Kidney glomerular epithelial cell (primary cell): Measurements from ENCODE around the gene PCDHGA4.
"Not testable (repeated sequence)": the region's sequence is repeated elsewhere in the genome, so short reads cannot be mapped to it uniquely, and the experiment has no call there.

ENCODE experiments used
- DNase-seq: peaks from one replicate; lab custom pipeline; 2025; lab: John Stamatoyannopoulos, UW

Gene PCDHGA4

DNA sequence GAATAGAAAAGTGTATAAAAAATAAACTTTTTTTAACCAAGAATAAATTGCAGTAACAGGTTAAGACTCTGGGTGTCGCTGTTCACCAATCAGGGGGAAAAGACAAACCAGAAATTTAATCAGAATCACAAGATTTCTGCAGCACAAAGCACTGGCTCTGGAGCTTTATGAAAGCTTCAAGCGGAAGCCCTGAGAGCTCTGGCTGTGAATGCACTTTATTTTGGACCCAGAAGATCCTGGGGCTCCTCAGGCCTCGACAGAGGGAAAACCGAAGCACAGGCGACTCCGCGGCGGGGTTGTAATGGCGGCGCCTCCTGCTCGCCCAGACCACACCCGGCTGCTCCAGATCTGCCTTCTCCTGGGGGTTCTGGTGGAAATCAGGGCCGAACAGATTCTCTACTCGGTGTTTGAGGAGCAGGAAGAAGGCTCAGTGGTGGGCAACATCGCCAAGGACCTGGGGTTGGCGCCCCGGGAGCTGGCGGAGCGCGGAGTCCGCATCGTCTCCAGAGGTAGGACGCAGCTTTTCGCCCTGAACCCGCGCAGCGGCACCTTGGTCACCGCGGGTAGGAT is at the start of gene PCDHGA4:
Gene PCDHGA4, plus strand, starts transcription at position 122 of the 570 bp plus-strand sequence. Its CDS starts 87 bp downstream, at position 209.
- DNase-seq: no peak

DNA sequence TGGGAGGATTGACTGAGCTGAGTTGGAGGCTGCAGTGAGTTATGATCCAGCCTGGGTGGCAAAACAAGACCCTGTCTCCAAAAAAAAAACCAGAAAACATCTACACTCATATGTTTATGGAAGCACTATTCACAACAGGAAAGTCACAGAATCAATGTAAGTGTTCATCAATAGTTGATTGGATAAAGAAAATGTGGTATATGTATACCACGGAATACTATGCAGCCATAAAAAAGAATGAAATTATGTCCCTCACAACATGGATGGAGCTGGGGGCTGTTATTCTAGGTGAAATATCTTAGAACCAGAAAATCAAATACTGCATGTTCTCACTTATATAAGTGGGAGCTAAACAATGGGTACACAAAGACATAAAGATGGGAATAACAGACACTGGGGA is 48.2 kb upstream of the PCDHGA4 start:
- DNase-seq: no peak

DNA sequence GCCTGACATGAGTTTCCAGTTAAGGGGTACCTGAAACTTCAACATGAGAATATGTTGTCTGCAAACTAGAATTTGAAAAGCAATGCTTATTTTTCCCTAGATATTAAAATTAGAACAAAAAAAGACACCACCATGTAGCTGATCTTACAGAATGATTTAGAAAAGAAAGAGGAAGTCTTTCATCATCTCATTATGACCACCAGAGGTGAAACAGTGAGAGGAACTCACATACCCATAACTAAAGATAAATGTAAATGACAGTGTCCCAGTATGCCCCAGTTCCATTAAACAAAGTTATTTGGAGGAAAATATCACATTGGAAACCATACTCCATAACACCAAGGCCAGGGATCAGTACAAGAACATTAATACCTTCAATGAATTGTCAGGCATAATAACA is 41.1 kb upstream of the PCDHGA4 start:
- no peak for DNase-seq

DNA sequence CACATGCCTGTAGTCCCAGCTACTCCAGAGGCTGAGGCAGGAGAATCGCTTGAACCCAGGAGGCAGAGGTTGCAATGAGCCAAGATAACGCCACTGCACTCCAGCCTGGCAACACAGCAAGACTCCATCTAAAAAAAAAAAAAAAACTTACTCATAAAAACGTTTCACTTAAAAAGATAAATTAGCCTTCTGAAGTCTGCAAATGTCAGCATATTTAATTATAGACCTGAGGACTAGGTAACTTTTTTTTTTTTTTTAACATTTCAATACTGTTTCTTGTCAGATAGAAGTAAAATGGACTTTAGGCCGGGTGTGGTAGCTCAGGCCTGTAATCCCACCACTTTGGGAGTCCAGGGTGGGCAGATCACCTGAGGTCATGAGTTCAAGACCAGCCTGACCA is 37.9 kb upstream of the PCDHGA4 start:
- DNase-seq: not testable (repeated sequence)

DNA sequence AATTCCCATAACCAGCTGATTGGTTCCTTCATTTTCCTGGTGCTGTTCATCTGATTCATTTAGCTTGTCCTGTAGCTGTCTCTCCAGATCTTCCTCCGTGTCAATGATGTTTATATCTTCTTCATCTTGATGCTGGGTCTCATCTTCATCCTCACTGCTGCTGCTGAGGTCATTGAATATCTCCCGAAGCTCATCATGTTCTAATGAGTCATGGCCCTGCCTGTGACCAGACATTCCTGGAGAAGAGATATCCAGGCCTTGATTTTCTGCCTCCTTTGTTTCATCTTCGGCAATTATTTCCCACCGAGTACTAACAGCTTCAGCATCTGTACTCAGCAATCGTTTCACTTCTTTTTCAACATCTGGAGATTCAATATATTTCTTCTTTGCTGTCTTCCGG is 35.6 kb upstream of the PCDHGA4 start:
- no peak for DNase-seq

DNA sequence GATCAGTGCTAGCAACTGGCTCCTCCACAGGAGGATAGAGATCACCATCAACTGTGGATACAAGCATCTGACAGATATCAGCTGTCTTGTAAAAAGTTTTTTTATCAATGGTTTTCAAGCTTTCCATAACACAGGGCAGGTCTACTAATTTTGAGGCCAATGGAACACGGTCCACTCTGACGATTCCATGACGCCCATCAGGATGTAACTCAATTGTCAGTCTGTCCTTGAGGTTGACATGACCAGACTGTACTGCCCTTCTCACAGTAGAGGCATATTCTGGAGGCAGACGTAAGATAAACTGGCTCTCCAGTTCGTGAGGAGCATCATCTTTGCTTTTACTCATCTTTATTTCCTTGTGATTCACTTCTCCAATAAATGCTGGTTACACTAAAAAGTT is 35.1 kb upstream of the PCDHGA4 start:
- no peak for DNase-seq

DNA sequence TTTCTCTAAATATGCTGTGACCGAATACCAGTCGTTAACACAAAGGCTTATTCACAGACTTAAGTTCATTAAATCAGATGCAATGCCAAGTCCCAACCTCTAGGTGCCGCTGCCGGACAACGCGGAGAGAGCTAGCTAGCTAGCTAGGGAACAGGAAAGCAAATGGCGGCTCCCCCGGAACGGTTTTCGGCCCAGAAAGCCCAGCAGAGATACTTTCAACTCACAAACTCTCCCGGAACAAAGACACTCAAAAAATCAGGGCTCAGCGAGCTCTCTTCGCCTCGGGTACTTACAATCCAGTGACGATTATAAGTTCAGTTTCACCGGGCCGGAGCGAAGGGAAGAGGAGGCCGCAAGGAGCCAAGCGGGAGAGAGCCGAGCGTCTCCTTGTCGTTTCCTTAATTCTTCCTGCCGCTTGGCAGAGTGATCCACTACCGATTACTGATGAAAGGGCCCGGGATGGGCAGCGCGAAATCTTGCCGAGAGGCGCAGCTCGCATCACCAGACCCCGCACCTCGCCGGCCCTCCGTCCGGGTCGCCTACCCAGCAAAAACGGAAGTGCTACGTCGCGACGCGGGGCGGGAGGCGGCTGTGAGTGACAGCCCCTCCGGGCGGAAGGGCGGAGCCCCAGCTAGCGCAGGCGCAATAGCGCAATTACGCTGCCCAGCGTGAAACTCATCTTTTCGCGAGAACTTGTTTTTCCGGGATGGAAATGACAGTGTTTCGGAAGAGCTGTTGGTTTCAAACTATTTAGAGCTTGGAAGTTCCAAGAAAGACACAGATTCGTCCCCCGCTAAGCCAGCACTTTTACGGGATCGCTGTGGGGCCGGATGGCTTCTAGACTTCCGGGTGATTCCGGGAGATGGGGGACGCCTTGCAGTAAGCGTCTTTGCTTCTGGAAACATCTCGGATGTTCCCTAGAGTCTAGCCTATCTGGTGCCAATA is 34.3 kb upstream of the PCDHGA4 start, which contains the start of gene TAF7:
Gene TAF7, minus strand, starts transcription at position 560 of the 945 bp plus-strand sequence. CDS start 740 bp downstream, outside the sequence.
- peak; percentile 89 for DNase-seq

DNA sequence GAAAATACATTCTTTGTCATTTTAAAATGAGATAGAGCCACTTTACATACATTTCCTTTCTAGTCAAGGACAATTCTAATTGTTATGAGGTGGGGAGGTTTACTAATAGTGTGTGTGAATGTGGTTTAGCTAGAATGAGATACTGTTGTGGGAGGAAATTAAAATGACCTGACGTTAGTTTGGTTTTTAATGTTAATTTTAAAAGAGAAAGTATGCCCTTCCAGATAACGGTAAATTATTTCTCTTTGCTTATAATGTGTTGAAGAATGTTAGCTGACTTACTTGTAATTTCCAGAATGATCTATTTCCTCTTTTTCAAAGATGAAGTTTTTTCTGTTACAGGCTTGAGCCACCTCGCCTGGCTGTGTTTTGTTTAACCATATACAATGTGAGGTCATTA is 32.6 kb upstream of the PCDHGA4 start:
- no peak for DNase-seq

DNA sequence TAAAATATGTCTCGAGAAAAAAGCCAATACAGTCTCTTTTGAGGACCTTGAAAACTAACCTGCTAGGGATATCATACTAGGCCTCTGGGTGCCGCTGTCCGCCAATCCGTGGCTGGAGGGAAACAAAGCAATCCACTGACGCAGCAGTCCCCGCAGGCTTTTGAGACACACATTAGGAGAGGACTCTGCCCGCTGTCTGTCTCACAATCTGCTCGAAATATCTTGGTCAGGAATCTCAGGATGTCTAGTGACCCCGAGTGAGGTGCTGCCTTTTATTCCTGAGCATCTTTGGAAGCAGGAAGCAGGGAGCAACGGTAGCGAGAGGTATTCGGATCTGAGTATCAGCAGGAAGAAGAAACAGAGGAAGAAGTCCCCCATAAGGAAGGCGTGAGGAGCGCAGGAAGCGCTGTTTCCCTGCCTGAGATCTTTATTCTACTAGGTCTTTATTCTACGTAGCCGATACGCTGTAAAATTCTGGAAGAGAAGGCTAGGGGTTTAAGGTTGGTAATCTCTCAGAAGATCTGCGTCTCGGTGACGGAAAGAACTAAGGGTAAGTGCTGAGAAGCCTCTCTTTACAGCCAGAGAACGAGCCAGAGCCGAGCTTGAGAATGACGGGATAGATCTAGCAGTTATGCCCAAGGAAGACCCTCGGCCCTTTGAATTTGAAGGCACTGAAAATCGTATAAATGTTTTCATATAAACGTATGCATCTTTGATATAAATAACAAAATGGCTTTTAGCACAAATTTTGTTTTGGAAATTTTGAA is 28.6 kb upstream of the PCDHGA4 start:
- DNase-seq: peak; percentile 55

DNA sequence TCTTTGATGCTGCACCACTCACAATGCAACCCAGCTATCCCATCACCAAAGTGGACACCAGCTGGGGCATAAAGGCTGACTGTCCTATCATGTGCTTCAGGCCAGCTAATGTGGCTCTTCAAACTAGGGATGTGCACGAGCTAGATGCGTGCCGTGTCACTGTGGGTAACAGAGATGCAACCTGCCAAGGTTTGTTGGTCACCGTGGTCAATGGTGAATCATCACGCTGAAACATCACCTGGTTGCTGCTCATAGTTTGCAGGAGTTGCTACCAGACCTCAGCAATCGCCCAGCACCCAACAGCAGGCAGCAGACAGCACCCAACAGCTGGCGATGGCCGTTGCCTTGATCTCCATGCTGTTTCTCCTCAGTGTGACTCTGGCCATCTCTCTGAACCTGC is 26.6 kb upstream of the PCDHGA4 start:
- DNase-seq: no peak

DNA sequence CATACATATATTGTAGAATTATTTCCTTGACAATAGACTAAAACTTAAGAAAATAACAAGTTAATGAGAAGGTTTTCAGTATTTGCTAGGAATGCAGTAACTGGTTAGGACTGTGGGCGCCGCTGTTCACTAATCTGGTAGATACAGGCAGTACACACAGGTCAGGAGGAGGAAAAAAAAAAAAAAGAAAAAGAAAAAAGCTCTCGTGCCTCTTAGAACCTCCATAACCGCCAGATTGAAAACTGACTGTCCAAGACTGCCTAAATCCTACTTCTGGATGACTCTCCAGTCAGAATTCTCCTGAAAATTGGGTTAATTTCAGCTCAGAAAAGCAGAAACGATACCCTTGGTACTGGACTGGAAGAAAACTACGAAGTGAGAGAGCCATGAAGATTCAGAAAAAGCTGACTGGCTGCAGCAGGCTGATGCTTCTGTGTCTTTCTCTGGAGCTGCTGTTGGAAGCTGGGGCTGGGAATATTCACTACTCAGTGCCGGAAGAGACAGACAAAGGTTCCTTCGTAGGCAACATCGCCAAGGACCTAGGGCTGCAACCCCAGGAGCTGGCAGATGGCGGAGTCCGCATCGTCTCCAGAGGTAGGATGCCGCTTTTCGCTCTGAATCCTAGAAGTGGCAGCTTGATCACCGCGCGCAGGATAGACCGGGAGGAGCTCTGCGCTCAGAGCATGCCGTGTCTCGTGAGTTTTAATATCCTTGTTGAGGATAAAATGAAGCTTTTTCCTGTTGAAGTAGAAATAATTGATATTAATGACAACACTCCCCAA is 24.3 kb upstream of the PCDHGA4 start, which contains the start of gene PCDHGA1:
Gene PCDHGA1, plus strand, starts transcription at position 216 of the 782 bp plus-strand sequence.
- DNase-seq: peak; percentile 14

DNA sequence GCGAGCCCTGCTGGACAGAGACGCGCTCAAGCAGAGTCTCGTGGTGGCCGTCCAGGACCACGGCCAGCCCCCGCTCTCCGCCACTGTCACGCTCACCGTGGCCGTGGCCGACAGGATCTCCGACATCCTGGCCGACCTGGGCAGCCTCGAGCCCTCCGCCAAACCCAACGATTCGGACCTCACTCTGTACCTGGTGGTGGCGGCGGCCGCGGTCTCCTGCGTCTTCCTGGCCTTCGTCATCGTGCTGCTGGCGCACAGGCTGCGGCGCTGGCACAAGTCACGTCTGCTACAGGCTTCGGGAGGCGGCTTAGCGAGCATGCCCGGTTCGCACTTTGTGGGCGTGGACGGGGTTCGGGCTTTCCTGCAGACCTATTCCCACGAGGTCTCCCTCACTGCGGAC is 22.2 kb upstream of the PCDHGA4 start:
- not testable (repeated sequence) for DNase-seq

DNA sequence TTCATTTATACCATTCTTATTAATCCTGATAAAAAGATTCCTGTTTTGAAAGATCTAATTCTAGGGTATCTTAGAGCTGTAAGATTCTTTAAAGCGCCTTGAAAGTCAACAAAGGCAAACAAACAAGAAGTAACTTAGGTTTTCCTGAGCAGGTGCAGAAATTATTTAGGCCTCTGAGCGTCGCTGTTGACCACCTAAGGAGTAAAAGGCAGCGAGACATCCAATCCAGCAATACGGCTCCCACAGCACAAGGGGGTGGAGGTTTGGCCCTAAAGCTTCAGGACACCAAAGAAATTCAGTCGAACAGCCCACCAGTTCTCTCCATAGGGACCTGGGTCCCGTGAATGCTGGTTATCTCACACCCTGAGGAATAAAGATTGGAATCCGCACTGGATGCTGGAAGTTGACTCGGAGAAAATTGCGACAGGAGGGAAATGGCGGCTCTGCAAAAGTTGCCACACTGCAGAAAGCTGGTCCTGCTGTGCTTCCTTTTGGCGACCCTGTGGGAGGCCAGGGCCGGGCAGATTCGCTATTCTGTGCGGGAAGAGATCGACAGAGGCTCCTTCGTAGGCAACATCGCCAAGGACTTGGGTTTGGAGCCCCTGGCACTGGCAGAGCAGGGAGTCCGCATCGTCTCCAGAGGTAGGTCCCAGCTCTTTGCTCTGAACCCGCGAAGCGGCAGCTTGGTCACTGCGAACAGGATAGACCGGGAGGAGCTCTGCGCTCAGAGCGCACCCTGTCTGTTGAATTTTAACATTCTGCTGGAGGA is 16.1 kb upstream of the PCDHGA4 start, which contains the start of gene PCDHGA2:
Gene PCDHGA2, plus strand, starts transcription at position 223 of the 769 bp plus-strand sequence.
- peak; percentile 4 for DNase-seq

DNA sequence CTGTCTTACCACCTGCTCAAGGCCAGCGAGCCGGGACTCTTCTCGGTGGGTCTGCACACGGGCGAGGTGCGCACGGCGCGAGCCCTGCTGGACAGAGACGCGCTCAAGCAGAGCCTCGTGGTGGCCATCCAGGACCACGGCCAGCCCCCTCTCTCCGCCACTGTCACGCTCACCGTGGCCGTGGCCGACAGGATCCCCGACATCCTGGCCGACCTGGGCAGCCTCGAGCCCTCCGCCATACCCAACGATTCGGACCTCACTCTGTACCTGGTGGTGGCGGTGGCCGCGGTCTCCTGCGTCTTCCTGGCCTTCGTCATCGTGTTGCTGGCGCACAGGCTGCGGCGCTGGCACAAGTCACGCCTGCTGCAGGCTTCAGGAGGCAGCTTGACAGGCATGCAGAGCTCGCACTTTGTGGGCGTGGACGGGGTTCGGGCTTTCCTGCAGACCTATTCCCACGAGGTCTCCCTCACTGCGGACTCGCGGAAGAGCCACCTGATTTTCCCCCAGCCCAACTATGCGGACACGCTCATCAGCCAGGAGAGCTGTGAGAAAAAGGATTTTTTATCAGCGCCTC is 14.0 kb upstream of the PCDHGA4 start:
- DNase-seq: not testable (repeated sequence)

DNA sequence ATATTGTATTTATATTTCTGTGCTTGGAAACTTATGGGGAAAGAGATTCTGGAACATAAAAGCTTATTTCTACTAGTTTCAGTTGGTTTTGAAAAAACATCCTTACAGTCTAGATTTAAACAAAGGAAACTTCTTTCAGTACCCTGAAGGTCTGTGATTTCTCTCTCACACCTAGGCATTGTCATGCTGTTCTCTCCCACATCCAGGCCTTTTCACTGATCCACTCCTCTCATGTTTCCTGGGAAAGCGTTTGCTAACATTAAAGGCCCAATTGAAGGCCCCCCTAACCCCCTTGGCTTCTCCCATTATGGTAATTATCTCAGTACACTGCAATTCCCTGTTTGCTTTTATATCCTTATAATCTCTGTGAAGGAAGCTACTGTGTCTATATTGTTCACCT is 12.0 kb upstream of the PCDHGA4 start:
- no peak for DNase-seq

DNA sequence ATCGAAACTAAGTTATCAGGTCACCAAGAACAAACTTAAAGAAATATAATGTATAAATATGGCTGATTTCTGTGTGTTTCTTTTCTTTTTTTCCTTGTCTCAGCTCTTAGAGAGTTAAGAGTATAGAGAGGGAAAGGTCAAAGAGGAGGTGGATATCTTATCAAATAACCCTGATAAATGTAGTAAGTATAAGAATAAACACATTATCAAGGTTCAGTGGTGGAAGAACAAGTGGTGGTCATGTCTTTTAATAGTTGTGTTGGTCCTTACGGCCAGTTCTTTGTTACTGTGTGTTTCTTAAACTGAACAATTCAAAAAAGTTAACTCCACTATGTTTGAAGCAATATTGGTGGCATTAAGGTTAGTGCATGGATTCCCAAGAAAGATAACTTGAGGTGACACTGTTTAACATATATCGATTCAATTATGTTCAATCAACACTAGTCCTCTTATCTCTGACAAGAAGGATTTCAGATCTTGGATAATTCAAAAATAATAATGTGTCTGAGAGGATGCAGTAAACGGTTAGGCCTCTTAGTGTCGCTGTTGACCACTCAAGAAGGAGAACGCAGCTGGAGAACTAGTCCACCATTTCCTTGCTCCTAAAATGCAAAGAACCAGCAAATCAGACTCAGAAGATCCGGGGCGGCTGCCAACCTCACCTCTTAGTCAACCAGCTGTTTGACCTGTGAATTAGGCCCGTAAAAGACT is 11.4 kb upstream of the PCDHGA4 start, which contains the start of gene PCDHGA3:
Gene PCDHGA3, plus strand, starts transcription at position 588 of the 711 bp plus-strand sequence. CDS start 205 bp downstream, outside the sequence.
- DNase-seq: no peak

DNA sequence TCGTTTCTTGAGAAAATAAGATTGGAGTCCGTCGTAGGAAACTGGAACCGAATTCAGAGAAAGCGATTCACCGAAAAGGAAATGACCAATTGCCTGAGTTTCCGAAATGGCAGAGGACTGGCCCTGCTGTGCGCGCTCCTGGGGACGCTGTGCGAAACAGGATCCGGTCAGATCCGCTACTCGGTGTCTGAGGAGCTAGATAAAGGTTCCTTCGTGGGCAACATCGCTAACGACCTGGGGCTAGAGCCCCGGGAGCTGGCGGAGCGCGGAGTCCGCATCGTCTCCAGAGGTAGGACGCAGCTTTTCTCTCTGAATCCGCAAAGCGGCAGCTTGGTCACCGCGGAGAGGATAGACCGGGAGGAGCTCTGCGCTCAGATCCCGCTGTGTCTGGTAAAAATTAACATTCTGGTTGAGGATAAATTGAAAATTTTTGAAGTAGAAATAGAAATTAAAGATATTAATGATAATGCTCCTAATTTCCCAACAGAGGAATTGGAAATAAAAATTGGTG is 10.8 kb upstream of the PCDHGA4 start:
- DNase-seq: no peak

DNA sequence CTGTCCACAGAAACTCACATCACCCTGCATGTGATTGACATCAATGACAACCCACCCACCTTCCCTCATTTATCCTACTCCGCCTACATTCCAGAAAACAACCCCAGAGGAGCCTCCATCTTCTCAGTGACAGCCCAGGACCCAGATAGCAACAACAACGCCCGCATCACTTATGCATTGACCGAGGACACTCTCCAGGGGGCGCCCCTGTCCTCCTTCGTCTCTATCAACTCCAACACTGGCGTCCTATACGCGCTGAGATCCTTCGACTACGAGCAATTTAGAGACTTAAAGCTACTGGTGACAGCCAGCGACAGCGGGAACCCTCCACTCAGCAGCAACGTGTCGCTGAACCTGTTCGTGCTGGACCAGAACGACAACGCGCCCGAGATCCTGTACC is 9.5 kb upstream of the PCDHGA4 start:
- DNase-seq: no peak

DNA sequence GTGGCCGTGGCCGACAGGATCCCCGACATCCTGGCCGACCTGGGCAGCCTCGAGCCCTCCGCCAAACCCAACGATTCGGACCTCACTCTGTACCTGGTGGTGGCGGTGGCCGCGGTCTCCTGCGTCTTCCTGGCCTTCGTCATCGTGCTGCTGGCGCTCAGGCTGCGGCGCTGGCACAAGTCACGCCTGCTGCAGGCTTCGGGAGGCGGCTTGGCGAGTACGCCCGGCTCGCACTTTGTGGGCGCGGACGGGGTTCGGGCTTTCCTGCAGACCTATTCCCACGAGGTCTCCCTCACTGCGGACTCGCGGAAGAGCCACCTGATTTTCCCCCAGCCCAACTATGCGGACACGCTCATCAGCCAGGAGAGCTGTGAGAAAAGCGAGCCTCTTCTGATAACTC is 8.8 kb upstream of the PCDHGA4 start:
- not testable (repeated sequence) for DNase-seq
